GM12875 (cell line): ENCODE results near the gene L2HGDH.

ENCODE experiments used
- H3K4me3 ChIP-seq: one replicate; pipeline ENCODE4 v1.5.1; 2011; ENCODE audit warnings: low read depth, low read length, control low read depth
- TF ChIP-seq, protein P1 (sequence below): IDR thresholded peaks from 2 replicates; pipeline ENCODE4 v1.5.1; 2011; ENCODE audit warnings: low read depth, mild to moderate bottlenecking, control low read depth, inconsistent platforms, low read length, moderate library complexity, borderline replicate concordance; ENCODE audit not compliant: insufficient read depth

L2HGDH gene

DNA sequence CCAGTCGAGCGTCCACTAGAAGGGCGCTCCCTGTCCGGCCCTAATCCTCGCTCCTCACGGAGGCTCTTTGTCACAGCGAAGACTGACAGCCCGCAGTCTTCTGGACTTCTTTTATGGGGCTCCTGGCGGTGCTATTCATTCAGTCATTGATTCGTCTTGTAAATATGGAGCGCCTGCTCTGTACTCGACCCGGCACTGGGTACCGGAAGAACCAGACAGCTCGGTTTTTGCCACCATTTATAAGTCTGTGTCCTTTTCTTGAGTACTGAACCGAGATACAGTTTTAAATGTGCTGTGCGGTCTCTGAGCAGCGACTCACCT lies 665 bp upstream of the L2HGDH start:
- TF ChIP-seq, protein P1, sequence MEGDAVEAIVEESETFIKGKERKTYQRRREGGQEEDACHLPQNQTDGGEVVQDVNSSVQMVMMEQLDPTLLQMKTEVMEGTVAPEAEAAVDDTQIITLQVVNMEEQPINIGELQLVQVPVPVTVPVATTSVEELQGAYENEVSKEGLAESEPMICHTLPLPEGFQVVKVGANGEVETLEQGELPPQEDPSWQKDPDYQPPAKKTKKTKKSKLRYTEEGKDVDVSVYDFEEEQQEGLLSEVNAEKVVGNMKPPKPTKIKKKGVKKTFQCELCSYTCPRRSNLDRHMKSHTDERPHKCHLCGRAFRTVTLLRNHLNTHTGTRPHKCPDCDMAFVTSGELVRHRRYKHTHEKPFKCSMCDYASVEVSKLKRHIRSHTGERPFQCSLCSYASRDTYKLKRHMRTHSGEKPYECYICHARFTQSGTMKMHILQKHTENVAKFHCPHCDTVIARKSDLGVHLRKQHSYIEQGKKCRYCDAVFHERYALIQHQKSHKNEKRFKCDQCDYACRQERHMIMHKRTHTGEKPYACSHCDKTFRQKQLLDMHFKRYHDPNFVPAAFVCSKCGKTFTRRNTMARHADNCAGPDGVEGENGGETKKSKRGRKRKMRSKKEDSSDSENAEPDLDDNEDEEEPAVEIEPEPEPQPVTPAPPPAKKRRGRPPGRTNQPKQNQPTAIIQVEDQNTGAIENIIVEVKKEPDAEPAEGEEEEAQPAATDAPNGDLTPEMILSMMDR, result no peak
- peak overlapping the region; percentile 70 for H3K4me3 ChIP-seq

DNA sequence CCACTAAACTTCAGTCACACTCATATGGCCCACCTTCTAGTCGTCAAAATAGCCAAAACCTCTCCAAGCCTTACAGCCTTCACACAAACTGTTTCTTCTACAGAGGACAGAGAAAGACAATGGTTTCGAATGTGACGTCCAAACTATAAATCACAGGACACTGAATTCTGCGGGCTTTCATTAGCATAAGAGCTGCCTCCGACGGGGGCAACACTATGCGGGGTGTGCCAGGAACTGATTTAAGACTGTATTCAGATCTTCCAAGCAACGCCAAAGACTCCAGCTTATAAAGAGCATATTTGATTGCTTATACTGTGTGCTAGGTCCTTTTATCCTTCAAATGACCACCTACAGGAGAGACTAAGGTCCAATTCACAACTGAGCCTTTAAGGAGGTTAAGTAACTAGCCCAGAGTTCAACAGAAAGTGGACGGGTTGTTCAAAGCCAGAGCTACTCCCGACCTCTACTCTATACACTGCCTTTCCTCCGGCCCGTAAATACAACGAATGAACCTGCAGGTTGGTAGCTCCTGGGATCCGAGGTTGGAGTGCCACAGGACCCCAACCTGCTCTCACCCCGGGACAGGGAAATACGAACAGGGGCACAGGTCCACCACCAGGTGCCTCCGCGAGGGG lies 575 bp downstream of the L2HGDH start:
- TF ChIP-seq, protein P1, result peak; percentile 66; the same call in 1 of the 2 replicates
- H3K4me3 ChIP-seq, result peak overlapping the region; percentile 70

DNA sequence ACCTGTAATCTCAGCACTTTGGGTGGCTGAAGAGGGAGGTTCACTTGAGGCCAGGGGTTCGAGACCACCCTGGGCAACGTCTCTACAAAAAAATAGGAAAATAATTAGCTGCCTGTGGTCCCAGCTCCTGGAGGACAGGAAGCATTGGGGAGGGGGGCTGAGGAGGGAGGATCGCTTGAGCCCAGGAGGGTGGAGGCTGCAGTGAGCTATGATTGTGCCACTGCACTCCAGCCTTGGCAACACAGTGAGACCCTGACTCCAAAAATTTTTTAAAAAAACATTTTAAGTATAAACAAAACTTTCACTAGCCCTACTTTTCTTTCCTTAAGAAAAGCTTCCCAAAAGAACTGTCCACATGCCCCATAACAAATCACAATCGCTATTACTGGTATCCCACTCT lies 1.6 kb downstream of the L2HGDH start:
- TF ChIP-seq, protein P1, result no peak
- no peak overlapping the region for H3K4me3 ChIP-seq

DNA sequence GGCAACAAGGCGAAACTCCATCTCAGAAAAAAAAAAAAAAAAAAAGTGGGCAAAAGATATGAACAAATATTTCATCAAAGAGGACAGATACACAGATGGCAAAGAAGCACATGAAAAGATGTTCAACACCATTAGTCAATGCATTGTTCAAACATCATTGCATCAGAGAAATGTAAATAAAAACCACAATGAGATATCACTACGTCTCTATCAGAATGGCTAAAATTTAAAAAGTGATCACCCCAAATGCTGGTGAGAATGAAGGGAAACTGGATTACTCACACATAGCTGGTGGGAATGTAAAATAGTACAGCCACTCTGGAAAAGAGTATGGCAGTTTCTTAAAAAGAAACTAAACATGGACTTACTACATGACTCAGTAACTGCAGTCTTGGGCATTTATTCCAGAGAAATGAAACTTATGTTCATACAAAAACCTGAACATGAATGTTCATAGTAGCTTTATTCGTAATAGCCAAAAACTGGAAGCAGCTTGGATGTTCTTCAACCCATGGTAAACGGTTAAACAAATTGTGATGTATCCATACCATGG lies 3.6 kb downstream of the L2HGDH start:
- TF ChIP-seq, protein P1, result no peak
- no peak overlapping the region for H3K4me3 ChIP-seq

DNA sequence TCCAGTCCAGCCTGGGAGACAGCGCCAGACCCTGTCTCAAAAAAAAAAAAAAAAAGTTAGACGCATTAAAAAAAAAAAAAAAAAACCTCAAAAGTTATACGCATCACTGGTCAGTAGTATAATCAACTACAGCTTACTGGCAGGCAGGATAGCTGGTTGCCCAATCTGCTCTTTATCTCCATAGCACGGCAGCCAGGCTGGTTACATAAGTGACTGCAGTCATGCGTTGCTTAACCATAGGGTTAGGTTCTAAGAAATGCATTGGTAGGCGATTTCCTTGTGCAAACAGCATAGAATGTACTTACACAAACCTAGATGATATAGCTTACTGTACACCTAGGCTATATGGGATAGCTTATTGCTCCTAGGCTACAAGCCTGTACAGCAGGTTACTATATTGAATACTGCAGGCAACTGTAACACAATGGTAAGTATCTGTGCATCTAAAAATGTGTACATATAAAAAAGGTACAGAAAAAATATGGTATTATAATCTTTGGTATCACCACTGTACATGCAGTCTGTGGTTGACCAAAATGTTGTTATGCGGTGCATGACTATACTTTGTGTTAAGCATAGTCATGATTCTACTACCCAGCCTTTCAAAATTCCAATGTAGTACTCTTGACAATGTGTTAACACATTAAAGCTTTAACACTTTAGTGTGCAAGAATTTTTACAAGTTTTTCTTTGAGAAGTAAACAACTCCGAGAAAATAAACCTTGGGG lies 8.1 kb downstream of the L2HGDH start:
- TF ChIP-seq, protein P1, result no peak
- H3K4me3 ChIP-seq, result no peak overlapping the region

DNA sequence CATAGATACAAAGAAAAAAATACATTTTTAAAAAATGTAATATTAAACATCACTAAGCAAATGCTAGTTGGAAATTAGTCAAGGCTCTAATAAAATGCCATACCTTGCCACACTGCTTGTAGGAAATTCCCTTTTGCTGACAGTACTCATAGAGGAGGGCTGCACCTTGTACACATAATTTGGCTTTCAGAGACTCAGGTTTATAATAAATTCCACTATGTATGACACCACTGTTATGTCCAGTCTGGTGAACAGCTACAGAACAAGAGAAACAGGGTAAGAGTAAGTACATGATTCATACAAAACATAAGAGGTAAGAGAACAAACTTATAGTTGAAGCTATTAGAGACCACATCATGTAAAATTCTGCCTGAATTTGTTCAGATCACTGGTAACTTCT lies 10.1 kb downstream of the L2HGDH start:
- TF ChIP-seq, protein P1, result no peak
- H3K4me3 ChIP-seq, result no peak overlapping the region

DNA sequence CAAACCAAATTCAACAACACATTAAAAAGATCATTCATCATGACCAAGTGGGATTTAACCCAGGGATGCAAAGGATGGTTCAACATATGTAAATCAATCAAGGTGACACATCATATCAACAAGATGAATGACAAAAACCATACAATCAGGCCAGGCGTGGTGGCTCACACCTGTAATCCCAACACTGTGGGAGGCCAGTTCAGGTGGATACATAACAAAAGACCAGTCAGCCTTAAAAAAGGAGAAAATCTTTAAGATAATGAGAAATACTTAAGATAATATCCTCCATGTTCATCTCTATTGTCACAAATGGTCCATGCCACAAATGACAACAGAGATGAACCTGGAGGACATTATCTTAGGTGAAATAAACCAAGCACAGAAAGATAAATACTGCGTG lies 12.4 kb downstream of the L2HGDH start:
- no peak overlapping the region for H3K4me3 ChIP-seq
- TF ChIP-seq, protein P1, result no peak
